Colonic mucosa (tissue), 4 donors: ENCODE results near the gene SLC22A12. TPM values are rescaled to one million over a fixed set of nuclear protein-coding genes. Genes with fewer than 3 reads are reported as not detected.

ENCODE experiments used
- DNase-seq: peaks from one replicate; pipeline ENCODE4 v3.0.0-alpha.2; 2020
- H3K27ac ChIP-seq: fragments of 200-600 bp; one replicate; pipeline ENCODE4 v1.8.0; 2021
- H3K27me3 ChIP-seq: fragments of 200-600 bp; one replicate; pipeline ENCODE4 v1.8.0; 2021
- H3K36me3 ChIP-seq: fragments of 200-600 bp; one replicate; pipeline ENCODE4 v1.8.0; 2021
- H3K4me1 ChIP-seq: fragments of 200-600 bp; one replicate; pipeline ENCODE4 v1.8.0; 2021; ENCODE audit warnings: mild to moderate bottlenecking
- H3K4me3 ChIP-seq: fragments of 200-600 bp; one replicate; pipeline ENCODE4 v1.8.0; 2021
- H3K9ac ChIP-seq, 2 donors: one replicate each; pipeline ENCODE4 v1.7.0; 2013; ENCODE audit warnings: control low read depth in 2 of 2, low read depth in 2 of 2, low read length in 2 of 2
- H3K9me3 ChIP-seq: fragments of 200-600 bp; one replicate; pipeline ENCODE4 v1.8.0; 2021
- CTCF ChIP-seq: fragments of 200-600 bp; IDR thresholded peaks from one replicate; pipeline ENCODE4 v1.8.0; 2022; ENCODE audit warnings: antibody characterized with exemption, mild to moderate bottlenecking
- intact Hi-C: fragments of 100-400 bp; cut with DNase I; formaldehyde crosslinking; loops from one replicate; pipeline ENCODE4 v1.14.1; 2022
- total RNA-seq, 2 donors: library from RNA; stranded (reverse); fragmentation: NEBNext Ultra II Directional in 1 of 2; extraction: Animal tissue kit (Norgen Biotek cat#: 25700) in 1 of 2; gene quantifications; one replicate each; pipeline ENCODE4 v1.2.1, GENCODE V29; 2021
- donor health status: healthy.
- donor health status: DM: no; HTN: no; CAD: no.
- donor health status: DM: no; HTN: no; CAD: no.

The SLC22A12 gene
- total RNA-seq, 2 donors from 2014 or later: not detected

DNA sequence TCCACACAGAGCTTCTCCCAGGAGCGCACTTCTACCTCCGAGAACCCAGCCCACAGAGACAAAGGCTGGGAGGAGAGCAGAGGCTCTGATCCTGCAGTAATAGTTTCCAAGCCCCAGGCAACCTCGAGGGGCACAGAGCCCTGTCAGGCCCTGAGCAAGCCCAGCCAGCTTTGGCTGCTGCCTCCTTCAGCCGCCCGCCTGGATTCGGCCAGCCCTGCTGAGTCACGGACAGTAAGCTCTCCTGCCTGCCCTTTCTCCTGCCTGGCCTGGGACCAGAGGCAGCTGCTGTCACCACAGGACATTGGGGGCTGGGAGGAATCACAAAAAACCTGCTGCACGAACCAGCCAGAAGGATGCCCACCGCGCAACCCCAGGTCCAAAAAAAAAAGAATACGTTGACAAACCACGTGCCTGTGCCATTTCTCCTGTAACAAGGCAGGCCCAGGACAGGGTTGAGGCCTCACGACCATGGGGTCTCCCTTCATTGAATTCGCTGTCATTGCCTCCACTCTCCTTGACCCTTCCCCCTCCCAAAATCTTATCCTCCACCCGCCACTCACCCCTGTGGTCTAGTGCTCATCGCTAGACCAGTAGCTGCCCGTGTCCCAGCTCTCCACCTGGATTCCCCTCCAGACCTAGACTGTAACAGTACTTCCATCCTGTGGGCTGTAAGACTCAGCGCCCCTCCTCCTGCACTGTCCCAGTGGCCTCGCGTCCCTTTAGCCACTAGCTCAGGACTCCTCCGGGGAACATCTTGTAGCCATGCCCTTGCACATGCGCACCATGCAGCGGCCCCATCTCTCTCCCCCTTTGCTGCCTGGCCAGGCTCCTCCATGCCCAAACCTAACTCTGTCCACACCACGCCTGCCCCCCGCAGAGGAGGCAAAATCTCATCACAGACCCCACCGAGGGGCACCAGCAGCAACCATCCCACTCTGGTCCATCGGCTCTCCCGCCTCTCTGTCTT, 7.4 kb upstream of the SLC22A12 start:
- DNase-seq: no peak
- no peak overlapping the region for H3K27ac ChIP-seq
- H3K4me3 ChIP-seq: no peak overlapping the region
- no peak for TF ChIP-seq CTCF
- H3K36me3 ChIP-seq: no peaks in the 10 kb centered on the region
- H3K9ac ChIP-seq: no peak overlapping the region
- no peaks in the 10 kb centered on the region for H3K27me3 ChIP-seq
- no peaks in the 10 kb centered on the region for H3K4me1 ChIP-seq
- no peaks in the 10 kb centered on the region for H3K9me3 ChIP-seq
- intact Hi-C loops: no loop called here

- Histone ChIP-seq H3K27me3 (no peaks in the 10 kb centered on the region), H3K9me3 (no peaks in the 10 kb centered on the region), H3K27ac (no peak overlapping the region), H3K4me3 (no peak overlapping the region), H3K9ac (no peak overlapping the region), H3K4me1 (no peaks in the 10 kb centered on the region), H3K36me3 (no peaks in the 10 kb centered on the region)
- intact Hi-C loops: no loop called here
- DNase-seq: no peak
- no peak for TF ChIP-seq CTCF
Measured at GRCh38 chr11:64585150-64585549, 5.9 kb upstream of the SLC22A12 start.

- intact Hi-C loops: no loop called here
- no peaks in the 10 kb centered on the region for H3K9me3 ChIP-seq
- DNase-seq: no peak
- H3K4me1 ChIP-seq: no peaks in the 10 kb centered on the region
- H3K27me3 ChIP-seq: no peaks in the 10 kb centered on the region
- no peaks in the 10 kb centered on the region for H3K36me3 ChIP-seq
- no peak overlapping the region for H3K9ac ChIP-seq
- H3K4me3 ChIP-seq: no peak overlapping the region
- TF ChIP-seq CTCF: no peak
- no peak overlapping the region for H3K27ac ChIP-seq
Measured at GRCh38 chr11:64586366-64586765, 4.7 kb upstream of the SLC22A12 start.

DNA sequence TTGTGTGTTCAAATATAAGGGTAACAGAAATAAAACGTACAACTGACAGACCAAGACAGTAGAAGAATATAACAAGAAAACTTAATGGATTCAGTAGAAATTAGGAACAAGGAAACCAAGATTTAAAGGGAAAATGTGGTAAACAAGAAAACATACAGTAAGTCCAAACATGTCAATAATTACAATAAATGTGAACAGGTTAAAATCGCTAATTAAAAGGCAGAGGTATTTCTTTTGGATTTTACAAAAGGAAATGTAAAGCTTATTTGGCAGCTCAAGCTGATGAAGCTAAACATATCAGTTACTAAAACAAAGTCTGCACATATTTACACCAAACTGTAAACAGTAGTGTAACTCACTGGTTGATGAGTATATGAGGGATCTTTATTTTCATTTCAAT, 2.3 kb upstream of the SLC22A12 start:
- TF ChIP-seq CTCF: no peak
- no peaks in the 10 kb centered on the region for H3K4me1 ChIP-seq
- no peak overlapping the region for H3K9ac ChIP-seq
- no peaks in the 10 kb centered on the region for H3K9me3 ChIP-seq
- DNase-seq: no peak
- intact Hi-C loops: no loop called here
- H3K4me3 ChIP-seq: no peak overlapping the region
- H3K27me3 ChIP-seq: no peaks in the 10 kb centered on the region
- H3K27ac ChIP-seq: no peak overlapping the region
- no peaks in the 10 kb centered on the region for H3K36me3 ChIP-seq

DNA sequence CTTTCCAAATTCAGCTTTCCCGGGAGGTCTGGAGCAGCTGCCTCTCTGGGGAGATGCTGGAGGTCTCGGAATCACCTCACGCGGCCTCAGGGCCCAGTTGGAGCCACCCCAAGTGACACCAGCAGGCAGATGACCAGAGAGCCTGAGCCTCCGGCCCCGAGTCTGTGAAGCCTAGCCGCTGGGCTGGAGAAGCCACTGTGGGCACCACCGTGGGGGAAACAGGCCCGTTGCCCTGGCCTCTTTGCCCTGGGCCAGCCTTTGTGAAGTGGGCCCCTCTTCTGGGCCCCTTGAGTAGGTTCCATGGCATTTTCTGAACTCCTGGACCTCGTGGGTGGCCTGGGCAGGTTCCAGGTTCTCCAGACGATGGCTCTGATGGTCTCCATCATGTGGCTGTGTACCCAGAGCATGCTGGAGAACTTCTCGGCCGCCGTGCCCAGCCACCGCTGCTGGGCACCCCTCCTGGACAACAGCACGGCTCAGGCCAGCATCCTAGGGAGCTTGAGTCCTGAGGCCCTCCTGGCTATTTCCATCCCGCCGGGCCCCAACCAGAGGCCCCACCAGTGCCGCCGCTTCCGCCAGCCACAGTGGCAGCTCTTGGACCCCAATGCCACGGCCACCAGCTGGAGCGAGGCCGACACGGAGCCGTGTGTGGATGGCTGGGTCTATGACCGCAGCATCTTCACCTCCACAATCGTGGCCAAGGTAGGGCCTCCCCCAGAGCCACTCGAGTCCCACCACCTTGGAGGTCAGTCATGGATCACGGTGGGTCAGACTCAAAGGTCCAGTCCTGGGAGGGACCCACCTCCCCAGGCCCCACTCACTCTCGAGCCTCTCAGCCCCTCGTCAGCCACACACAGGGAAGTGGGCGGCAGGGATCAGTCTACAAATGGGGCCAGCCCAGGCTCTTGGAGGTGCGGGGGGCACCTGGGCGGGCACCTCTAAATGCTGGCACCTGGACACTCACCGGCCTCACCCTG, 525 bp downstream of the SLC22A12 start:
- TF ChIP-seq CTCF: no peak
- DNase-seq: no peak
- no peaks in the 10 kb centered on the region for H3K36me3 ChIP-seq

More for the DNA sequence above, 525 bp downstream of the SLC22A12 start:
- Histone ChIP-seq H3K27me3 (no peaks in the 10 kb centered on the region), H3K4me1 (no peaks in the 10 kb centered on the region), H3K9ac (no peak overlapping the region), H3K9me3 (no peaks in the 10 kb centered on the region), H3K27ac (no peak overlapping the region), H3K4me3 (no peak overlapping the region)
- intact Hi-C loops: no loop called here
